HG03045 (cell line): Measurements from ENCODE around the gene PANX3.

ENCODE experiments used
- ATAC-seq: cut with Tn5 transposase; IDR thresholded peaks from one replicate; pipeline ENCODE4 v1.9.1; 2021; ENCODE audit warnings: mild to moderate bottlenecking, moderate library complexity; ENCODE audit not compliant: unreplicated experiment

The PANX3 gene

GRCh38 chr11:124656774-124657630 lies 45.8 kb downstream of the PANX3 start:
- ATAC-seq, result no peak

GRCh38 chr11:124657904-124658303 lies 46.7 kb downstream of the PANX3 start:
- ATAC-seq, result no peak

GRCh38 chr11:124658501-124658900 lies 47.3 kb downstream of the PANX3 start:
- no peak for ATAC-seq

- no peak for ATAC-seq
These were observed 47.8 kb downstream of the PANX3 start for GRCh38 chr11:124658986-124659385.

- ATAC-seq, result no peak
These were observed 50.3 kb downstream of the PANX3 start for GRCh38 chr11:124661553-124661952.

GRCh38 chr11:124662106-124662505 lies 50.9 kb downstream of the PANX3 start:
- no peak for ATAC-seq

GRCh38 chr11:124663861-124664260 lies 52.6 kb downstream of the PANX3 start:
- ATAC-seq, result no peak

GRCh38 chr11:124667601-124668000 lies 56.4 kb downstream of the PANX3 start:
- no peak for ATAC-seq

GRCh38 chr11:124669193-124669592 lies 58.0 kb downstream of the PANX3 start:
- no peak for ATAC-seq
